Adrenal gland (tissue), 5 donors: ENCODE measurements around the gene DENND11.

ENCODE experiments used
- POLR2A ChIP-seq, 2 donors: fragments of 450-650 bp; IDR thresholded peaks; one replicate each; pipeline ENCODE4 v1.6.1; 2017; ENCODE audit warnings: antibody characterized with exemption in 2 of 2, mild to moderate bottlenecking in 2 of 2, moderate library complexity in 1 of 2
- TF ChIP-seq, protein P1 (sequence below), 6 experiments: fragments of 450-650 bp in 4 of 6; fragments of 200-600 bp in 2 of 6; sonication (generic) in 1 of 6; IDR thresholded peaks; 1 replicate in 5 of 6; 2 replicates in 1 of 6; pipeline versions ENCODE4 v1.5.1 to v1.8.0; 2016 to 2021; ENCODE audit warnings: antibody characterized with exemption in 6 of 6, mild to moderate bottlenecking in 2 of 6, moderate library complexity in 1 of 6
- donor health status: DM: no; HTN: no; CAD: no.

DNA sequence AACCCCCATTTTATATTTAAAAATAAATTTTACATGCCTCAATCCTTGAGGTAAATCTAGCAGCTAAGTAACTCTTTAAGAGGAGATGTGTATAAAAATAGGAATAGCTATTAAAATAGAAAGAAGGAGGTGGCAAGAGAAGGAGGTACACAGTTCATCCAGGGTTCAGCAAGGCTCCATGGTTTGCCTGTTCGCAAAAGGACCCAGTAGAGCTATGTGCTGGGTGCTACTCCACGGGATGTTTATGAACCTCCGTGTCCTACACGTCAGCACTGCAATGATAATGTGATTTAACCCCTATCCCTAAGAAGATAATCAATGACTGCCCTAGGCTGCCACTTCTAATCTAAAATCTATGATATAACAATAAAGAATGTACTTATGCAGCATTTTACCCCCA, 926 bp upstream of the DENND11 start:
- TF ChIP-seq POLR2A (IDR thresholded peaks at IDR 0.05): no peak
- TF ChIP-seq, protein P1, sequence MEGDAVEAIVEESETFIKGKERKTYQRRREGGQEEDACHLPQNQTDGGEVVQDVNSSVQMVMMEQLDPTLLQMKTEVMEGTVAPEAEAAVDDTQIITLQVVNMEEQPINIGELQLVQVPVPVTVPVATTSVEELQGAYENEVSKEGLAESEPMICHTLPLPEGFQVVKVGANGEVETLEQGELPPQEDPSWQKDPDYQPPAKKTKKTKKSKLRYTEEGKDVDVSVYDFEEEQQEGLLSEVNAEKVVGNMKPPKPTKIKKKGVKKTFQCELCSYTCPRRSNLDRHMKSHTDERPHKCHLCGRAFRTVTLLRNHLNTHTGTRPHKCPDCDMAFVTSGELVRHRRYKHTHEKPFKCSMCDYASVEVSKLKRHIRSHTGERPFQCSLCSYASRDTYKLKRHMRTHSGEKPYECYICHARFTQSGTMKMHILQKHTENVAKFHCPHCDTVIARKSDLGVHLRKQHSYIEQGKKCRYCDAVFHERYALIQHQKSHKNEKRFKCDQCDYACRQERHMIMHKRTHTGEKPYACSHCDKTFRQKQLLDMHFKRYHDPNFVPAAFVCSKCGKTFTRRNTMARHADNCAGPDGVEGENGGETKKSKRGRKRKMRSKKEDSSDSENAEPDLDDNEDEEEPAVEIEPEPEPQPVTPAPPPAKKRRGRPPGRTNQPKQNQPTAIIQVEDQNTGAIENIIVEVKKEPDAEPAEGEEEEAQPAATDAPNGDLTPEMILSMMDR (IDR thresholded peaks at IDR 0.05): no peak
